GM18511 (cell line): ENCODE data around the gene B4GAT1.
"Not testable (repeated sequence)": the region's sequence is repeated elsewhere in the genome, so short reads cannot be mapped to it uniquely, and the experiment has no call there.

ENCODE experiments used
- ATAC-seq: cut with Tn5 transposase; IDR thresholded peaks from one replicate; pipeline ENCODE4 v1.9.1; 2021; ENCODE audit warnings: mild to moderate bottlenecking, moderate library complexity; ENCODE audit not compliant: unreplicated experiment

B4GAT1 gene

DNA sequence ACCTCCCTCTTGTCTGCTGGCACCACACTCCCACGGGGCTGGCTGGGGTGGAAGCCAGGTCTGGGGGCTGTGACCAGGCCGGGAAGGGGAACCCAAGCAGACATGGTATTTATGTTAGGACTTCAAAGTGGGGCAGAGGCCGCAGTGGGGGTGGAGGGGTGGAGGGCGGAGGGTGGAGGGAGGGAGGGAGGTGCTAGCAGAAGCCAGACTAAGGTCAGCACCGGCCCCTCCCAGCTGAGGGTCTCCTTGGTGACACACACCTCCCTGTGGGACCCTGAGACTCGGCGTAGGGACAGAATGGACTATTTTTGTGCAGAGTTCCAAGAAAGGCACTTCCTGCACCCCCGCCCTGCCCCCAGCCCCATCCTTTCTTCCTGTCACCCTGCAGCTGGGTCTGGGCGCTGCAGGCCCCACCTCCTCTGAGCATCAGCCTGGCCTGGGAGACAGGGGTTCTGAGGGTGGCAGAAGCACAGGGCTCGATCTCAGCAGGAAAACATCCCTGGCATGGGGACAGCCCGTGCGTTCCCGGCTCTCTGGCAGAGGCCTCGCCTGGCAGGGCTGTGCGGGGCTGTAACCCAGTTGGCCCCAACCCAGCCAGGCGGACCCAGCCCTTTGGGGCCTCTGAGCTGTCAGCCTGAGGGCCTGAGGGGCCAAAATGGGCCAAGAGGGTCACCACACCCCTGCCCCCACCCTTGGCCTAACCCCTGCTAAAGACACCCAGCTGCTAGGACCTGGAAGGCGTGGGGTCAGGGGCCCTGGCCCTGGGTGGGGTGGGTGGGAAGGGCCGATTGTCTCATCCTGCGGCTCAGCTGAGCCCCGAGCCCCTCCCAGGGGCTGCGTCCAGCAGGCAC lies 20.9 kb downstream of the B4GAT1 start:
- ATAC-seq, result no peak

DNA sequence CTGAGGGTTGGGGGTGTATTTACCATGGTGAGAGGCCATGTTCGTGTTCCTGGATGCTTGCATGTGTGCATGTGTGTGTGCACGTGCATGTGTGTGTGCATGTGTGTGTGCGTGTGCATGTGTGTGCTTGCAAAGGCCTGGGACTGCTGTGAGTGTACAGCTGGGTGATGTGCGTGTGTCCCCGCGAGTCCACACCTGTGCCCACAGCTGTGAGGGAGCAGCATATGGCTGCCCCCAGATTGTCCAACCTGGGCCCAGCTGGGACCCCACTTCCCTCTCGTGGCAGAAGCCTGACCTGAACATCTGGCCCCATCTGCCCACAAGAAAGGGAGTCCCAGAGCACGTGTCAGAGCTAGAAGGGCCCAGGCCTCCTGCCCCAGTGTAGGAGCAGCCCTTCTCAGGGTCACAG lies 22.2 kb downstream of the B4GAT1 start:
- no peak for ATAC-seq

DNA sequence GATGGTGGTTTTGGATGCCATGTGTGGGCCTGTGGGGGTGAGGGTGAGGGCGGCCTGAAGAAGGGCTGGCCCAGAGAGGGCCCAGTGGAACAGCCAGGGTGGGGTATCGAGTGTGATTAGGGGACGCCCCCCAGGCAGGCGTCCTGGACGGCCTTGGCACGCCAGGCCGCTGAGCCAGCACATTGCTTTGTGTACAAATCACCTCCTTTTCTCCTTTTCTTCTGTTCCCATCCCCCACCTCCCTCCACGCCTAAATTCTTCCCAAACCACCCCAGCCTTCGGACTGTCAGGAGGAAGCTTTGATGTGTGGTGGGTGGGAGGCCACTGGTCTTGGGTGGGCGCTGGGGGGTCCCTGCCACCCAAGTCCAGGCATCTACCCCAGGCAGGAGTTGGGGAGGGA lies 22.8 kb downstream of the B4GAT1 start:
- ATAC-seq, result no peak

DNA sequence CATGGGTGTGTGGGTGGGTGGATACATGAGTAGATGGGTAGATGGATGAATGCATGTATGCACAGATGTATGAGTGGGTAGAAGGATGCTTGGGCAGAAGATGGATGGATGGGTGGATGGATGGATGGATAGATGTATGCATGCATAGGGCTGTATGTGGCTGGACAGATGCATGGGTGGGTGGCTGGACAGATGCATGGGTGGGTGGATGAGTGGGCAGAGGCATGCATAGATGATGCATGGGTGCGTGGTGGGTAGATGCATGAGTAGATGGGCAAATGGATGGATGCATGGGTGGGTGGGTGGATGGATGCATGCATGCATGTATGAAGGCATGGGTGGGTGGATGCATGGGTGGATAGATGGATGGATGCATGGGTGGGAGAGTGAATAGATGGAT lies 23.7 kb downstream of the B4GAT1 start:
- ATAC-seq, result no peak

DNA sequence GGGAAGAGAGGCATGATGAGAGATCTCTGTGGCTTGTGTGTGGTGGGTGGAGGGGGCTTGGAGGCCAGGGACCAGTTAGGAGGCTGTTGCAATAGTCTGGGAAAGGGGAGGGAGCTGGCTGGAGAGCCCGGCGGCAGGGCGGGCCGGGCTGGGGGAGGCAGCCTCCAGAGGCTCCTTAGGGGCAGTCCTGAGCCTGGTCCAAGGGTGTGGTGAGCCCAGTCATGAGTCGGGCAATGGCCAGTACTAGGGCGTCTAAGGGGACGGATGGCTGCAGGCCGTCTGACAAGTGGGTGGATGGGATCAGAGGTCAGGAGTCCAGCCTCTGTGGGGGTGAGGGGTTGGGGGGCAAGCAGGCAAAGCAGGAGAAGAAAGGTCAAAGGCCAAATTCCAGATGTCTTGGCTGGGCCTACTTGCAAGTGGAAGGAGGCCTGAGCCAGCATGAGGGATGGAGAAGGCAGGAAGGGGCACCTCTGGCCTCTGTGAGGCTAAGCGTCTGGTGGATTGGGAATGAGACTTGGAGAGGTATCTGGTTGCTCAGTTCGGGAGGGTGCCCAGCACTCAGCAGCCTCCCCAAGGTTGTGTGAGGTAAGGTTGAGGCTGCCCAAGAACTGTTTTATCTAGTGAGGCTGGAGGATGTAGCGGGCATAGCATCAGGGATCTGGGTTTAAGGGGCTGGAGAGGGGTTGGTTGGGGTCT lies 24.5 kb downstream of the B4GAT1 start:
- ATAC-seq, result no peak

DNA sequence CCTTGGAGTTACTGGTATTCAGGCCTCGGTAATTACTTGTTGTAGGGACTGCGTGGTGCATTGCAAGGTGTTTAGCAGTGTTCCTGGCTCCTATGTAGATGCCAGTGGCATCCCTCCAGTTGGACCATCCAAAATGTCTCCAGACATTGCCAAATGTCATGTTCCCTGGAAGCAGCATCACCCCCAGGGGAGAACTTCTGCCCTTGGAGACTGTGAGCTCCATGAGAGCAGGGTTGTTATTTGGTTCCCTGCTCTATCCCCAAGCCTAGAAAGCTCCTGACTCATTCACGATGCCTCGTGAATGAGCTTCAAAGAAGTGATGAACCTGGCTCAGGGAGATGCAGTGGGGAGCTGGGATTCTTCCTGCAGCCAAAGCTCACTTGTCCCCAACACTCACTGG lies 25.8 kb downstream of the B4GAT1 start:
- no peak for ATAC-seq

DNA sequence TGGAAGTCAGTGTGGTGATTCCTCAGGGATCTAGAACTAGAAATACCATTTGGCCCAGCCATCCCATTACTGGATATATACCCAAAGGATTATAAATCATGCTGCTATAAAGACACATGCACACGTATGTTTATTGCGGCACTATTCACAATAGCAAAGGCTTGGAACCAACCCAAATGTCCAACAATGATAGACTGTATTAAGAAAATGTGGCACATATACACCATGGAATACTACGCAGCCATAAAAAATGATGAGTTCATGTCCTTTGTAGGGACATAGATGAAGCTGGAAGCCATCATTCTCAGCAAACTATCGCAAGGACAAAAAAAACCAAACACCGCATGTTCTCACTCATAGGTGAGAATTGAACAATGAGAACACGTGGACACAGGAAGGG lies 26.7 kb downstream of the B4GAT1 start:
- ATAC-seq, result not testable (repeated sequence)

DNA sequence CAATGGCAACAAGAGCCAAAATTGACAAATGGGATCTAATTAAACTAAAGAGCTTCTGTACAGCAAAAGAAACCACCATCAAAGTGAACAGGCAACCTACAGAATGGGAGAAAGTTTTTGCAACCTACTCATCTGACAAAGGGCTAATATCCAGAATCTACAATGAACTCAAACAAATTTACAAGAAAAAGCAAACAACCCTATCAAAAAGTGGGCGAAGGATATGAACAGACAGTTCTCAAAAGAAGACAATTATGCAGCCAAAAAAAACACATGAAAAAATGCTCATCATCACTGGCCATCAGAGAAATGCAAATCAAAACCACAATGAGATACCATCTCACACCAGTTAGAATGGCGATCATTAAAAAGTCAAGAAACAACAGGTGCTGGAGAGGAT lies 27.1 kb downstream of the B4GAT1 start:
- not testable (repeated sequence) for ATAC-seq

DNA sequence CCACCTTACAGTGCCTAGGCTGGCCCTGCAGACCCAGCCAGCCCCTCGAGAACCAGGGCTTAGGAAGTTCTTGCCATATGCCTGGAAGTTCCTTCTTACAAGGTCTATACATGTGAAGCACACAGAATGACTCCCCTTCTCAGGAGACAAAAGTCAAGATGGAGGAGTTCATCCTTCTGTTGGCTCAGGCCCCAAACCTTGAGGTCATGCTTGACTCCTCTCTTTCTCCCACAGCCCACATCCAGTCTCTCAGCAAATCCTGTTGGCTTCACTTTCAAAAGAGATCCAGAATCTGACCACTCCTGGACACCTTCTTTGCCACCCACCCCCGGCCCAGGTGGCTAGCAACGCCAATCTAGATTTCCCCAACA lies 28.8 kb downstream of the B4GAT1 start:
- no peak for ATAC-seq

DNA sequence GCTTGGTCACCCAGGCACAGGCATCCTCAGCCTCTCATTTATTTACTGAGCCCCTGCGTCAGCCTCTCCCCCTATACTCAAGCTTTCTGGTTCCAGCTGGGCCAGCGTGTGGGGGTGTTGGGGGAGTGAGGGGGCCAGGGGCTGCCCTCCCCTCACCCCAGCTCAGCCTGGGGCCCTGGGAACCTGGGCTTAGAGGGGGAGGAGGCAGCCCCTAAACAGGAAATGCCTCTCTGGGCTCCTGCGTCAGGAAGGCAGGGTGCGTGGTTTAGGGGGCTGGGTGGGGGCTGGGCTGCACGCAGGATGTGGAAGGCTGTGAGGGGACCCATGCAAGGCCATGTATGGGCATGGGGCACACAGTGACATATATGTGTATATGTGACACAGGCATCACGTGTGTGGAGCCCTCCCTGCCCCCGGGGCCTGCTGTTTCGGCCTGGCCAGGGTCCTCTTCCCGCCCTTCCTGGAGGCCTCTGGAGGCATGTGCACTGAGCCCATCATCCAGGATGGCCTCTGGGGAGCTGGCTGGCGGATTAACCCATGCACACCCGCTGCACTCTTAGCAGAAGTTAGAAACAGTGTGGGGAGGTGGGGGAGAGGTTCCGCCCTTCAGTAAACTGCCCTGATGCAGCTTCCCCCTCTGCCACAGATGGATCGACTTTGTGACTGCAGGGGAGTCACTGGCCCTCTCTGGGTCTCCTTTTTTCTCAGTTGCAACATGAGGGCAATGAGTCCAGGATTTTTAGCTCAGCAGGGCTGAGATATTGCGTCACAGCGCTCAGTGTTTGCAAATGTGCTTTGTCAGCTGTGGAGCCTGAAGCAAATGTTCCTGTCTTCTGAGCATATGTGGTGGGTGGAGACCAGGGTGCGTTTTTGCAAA lies 29.5 kb downstream of the B4GAT1 start:
- no peak for ATAC-seq

DNA sequence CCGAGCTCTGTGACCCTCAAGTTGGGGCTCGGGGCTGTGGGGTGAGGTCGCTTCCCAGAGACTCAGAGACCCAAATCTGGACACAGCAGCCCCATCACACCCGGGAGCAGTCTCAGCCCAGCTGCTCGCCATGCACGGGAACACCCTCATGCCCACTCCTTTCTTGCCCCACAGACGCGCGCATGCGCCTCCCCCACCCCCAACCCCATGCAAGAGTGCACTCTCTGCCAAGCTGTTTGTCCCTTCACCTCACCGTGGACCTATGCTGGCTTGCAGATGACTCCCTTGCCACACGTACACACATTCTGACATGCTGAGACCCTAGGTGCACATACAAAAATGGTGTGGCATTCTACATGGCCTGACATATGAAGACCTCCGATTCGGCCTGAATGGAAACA lies 30.1 kb downstream of the B4GAT1 start:
- no peak for ATAC-seq

DNA sequence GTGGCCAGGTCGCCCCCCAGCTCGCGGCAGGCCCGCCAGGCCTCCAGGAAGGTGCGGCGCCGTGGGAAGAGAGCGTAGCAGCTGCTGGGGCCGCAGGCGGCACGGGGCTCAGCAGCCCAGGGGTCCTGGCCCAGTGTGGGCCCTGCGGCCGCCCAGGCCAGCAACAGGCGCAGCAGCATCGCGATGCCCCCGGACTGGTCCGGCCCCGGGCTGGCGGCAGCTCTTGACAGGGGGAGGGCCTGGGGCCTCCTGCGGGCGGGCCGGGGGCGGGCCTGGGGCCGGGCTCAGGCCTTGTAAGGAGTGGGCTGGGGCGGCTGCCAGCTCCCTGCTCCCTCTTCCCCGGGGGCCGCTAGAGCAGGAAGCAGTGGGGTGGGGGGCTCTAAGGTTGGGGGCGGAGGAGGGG lies 30.6 kb downstream of the B4GAT1 start, which contains the start of gene CD248:
Gene CD248 (minus strand): TSS at position 196 of the 403 bp plus-strand sequence. CDS start 17 bp downstream, at position 179.
- no peak for ATAC-seq

DNA sequence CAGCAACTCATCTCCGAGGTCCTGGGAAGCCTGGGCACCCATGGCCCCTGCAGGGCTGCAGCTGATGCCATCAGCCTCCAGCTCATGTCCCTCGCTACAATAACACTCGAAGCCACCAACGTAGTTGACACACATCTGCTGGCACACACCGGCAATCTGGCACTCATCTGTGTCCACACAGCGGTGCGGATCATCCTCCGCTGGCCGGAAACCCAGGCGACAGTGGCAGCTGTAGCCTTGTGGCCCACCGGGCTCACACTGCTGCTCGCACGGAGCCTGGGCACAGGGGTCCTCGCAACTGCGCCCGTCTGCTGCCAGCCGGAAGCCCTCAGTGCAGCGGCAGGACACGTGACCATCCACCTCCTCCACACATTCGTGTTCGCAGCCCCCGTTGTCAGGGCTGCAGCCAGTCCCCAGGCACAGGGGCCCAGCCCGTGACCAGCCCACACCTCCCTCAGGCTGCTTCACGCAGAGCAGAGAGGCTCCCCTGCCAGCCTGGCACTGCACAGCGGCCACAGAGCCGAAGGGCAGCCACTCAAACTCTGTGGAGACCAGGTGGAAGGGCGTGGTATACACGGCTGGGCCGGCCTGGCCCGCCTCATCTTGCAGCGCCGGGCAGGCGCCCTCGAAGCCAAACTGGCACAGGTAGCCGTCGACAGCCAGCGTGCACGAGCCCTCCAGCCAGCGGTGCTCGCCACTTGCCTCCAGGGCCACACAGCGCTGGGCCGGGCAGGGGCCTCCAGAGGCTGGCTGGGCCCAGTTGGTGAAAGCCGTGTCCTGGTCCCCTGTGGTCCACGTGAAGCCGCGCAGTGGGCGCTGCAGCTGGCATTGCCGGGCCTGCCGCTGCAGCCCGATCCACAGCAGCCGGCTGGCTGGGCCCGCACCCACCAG lies 31.3 kb downstream of the B4GAT1 start:
- ATAC-seq, result no peak

DNA sequence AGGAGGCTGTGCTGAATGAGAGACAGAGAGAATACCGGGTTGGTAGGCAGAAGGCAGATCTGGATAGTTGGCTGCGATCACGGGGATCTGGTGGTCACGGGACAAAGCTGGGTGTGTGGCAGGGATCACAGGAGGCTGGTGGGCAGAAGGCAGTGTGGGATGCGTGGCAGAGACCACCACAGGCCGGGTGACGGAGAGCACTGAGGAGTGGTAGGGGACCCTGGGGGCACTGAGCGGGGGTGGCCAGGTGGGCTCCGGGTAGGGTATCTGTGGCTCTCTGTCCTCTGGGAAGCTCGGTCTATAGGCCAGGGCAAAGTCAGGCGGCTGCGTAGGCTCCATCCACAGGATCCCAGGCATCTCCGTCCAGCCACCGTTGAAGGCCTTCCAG lies 31.9 kb downstream of the B4GAT1 start:
- ATAC-seq, result no peak

DNA sequence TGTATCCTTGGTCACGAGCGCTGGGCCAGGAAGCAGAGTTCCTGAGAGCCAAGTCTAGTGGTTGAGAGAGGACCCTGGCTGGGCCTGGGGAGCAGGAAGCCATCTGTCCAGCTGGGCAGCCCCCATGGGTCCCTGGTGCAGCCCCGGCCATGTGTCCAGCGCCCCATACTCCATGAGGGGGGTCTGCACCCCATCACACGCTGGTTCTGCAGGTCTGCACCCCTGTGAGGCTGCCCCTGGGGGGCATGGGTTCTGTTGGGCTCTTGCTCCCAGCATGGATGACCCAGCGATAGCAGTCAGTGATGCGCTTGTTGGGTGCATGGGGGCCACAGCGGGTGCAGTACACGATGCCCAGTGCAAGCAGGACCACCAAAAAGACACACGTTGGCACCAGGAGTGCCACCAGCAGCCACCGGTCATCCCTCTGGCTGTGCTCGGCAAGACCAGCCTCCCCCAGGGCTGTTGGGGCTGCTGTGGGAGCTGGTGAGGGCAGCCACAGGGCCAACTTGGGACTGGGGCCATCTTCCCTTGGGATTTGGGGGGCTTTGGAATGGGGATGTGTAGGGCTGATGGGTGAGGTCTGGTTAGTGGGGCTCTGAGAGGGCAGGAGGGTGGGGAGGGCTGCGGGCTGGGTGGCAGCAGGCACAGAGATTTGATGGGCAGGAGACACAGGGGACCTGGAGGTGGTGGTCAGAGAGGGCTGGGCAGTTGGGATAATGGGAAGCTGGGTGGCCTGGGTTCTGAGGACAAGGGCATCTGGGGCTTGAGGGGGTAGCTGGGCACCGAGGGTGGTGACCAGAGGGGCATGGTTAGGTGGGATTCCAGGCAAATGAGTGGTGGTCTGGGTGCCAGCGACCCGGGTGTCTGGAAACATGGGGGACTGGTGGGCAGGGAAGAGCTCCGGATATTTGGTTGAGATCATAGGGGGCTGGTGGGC lies 32.6 kb downstream of the B4GAT1 start:
- ATAC-seq, result no peak

DNA sequence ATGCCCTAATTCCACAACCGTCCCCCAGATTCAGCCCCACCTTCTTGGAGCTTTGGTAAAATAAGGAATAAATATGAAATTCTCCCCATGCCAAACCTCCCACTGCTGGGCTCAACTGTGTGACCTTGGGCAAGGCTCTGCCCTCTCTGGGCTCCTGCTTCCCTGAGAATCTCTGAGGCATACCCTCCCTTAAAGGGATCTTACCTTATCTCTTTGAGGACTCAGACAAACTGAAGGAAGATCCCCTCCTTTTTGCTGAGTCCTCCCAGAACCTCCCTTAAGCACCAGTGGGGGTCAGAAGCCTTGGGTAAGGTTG lies 33.3 kb downstream of the B4GAT1 start:
- no peak for ATAC-seq

DNA sequence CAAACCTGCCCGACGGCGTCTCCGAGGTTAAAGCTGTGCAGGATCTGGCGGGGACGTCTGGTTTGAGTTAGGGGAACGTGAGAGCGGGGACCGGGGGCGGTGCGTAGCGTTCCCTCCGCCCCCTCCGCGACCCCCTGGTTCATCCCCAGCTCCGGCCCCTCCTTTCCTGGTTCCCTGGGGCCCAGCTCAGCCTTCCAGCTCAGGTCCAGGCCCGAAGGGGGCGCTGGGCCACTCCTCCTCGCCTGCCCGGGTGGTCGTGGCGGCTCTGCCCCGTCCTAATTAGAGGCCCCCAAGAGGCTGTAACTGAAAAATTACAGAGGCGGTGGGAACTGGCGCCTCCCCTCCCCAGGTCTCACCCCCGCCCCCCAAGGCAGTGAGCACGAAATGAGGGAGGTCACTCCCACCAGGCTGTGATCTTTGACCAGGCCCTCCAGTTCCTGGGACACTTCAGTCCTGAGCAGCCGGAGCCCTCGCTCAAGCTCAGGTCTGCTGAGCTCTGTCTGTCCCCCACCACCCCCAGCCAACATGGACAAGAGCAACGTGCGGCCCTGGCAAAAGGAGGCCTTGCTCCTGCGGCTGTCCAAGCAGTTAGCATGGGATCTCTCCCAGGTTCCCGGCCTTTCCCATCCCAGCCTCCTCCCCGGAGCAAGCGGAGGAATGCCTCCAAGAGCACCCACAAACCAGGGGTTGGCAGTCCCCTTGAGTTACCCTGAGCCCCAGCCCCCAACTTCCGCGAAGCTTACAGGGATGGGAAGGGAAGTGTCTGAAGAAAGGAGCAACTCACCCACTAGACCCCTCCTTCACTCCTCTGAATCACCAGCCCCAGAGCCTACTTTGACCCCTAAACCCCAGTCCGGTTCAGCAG lies 33.9 kb downstream of the B4GAT1 start:
- ATAC-seq, result no peak

DNA sequence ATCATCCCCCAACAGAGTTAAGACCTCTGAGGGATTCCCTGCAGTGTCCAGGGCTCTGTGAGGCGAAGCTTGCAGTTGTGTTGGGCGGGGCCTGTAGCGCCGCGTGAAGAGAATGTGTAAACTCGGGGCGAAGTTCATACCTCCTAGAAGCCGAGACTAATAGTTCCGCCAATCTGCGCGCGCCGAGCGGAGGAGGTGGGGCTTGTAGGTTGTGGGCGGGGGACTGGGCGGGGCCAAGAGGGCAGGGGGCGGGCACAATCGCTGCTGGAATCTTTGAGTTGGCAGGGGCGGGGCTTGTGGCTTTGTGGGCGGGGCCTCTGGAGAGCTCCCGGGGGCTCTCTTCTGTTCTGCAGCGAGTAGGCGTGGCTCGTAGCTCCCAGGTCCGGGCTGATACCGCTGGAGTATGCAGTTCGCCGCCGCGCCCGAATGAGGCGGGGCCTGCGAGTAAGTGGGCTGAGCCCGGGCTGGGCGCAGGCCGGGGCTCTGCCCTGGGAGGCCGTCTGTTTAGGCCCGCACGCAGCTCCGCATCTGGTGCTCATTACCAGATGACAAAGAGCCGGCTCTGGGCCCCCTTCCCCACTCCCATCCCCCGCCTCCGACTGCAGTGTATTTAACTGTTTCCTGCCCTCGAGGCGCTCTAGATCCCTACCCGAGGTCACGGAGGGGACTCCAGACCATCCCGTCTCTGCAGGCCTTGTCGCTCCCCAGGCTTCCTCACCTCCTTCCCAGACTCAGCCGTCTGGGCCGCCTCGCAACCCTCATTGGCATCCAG lies 34.7 kb downstream of the B4GAT1 start:
- ATAC-seq, result peak; percentile 58
